ENCODE measurements around the gene DELE1.
"Not testable (repeated sequence)": the region's sequence is repeated elsewhere in the genome, so short reads cannot be mapped to it uniquely, and the experiment has no call there.

Gene DELE1

DNA sequence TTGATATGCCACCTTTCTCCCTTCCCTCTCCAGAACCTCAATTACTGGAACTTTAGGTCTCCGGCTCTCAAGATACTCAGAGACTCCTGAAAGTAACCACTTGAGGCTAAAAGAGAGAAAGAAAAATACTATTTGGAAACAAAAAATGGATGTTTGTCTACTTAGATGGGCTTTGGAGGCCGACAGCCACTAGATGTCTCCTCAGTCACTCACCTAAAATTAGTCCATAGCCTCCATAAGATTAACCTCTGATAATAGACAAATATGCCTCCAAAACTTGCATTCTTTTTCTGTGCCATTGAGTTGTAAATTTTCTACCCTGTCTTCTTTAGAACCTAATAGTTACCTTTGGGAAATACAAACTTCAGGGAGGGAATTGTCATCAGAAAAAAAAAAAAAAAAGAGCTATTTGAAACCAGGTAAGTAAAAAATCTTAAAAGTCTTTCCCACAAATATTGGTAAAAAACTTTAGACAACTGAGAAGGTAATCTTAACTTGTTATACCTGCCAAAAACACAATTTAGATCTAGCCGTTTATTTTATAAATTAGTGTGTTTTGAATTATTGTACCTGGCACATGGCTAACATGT, 34.3 kb upstream of the DELE1 start:
- no peak for DNase-seq

DNA sequence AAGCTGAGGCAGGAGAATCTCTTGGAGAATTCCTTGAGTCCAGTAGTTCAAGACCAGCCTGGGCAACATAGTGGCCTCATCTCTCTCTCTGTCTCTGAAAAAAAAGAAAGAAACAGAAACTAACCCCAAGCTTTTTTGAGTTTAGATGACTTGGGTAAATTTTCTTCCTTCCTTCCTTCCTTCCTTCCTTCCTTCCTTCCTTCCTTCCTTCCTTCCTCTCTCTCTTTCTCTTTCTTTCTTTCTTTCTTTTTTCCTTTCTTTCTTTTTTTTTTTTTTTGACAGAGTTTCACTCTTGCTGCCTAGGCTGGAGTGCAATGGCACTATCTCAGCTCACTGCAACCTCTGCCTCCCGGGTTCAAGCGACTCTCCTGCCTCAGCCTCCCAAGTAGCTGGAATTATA, 33.2 kb upstream of the DELE1 start:
- not testable (repeated sequence) for DNase-seq

DNA sequence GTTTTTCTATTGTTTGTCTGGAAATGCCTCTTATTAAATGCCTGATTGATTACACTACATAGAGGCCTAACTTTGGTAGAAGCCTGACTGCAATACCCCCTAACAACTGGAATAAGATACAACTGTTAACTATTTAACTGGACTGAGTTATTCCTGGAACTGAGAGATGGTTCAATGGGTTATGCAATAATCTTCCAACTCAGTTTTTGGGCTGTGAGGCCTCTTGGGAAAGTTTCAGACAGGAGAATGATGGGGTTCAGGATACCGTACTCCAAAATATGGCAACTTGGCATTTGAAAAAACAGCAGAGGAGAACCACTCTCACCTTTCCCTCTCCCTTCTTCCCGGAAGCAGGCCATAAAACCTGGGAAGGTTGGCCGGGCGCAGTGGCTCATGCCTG, 26.2 kb upstream of the DELE1 start:
- no peak for DNase-seq

DNA sequence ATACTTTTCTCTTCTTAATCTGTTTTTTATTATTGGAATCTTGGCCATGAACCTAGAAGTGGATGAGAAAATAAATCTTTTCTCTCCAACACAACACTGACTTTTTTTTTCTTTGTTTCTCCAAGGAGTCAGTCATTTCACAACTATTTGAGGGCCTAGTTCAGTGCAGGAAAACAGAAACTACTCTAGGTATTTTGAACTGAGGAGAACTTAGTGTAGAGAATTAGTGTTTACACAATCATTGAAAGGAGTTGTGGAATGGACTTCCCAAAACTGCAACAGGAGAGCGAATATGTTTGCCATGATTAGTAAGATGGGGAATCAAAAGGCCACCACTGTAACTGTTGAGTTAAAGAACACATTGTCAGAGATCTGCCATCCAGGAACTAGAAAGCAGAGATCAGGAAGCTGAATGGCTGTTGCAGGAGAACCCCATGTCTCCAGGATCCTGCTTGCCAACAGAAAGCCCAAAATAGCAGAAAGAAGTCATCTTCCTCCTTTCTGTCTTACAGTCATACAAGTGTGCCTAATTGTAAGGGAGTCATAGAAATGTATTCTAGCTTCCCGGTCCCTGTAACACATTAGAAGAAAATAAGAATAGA, 25.1 kb upstream of the DELE1 start:
- DNase-seq = no peak

DNA sequence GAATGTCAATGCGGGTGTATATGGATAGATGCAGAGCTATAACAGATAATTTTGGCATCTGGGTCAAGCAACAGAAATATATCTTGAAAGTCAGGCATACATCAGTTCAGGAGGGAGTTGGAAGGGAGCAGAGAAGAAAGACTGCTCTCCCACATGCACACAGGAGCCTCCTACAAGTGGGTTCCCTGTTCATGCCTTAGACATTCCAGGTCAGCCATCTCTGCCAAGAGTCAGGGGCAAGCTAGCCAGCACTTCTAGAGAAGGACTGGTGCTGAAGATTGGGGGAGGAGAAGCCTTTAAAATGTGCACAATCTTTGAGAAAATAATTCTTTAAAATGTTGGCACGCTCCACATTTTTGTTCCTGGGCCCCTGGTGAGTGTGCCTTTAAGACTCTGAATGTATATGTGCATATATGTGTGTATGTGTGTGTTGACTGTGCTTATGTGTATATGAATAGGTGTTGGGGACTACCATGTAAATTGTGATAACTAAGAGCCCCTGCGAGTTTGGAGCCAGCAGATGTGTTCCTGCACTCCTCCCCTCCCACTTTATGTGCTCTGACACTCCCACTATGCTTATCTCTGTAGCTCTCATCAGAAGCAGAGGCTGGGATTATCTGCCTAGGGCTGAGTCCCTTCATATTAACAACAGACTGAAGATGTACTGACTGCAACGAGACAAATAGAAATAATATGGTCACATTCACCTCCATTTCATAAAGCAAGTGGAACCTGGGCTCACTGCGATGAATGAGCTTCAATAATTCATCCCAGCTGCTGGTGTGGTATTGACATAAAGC, 21.5 kb upstream of the DELE1 start:
- no peak for DNase-seq

DNA sequence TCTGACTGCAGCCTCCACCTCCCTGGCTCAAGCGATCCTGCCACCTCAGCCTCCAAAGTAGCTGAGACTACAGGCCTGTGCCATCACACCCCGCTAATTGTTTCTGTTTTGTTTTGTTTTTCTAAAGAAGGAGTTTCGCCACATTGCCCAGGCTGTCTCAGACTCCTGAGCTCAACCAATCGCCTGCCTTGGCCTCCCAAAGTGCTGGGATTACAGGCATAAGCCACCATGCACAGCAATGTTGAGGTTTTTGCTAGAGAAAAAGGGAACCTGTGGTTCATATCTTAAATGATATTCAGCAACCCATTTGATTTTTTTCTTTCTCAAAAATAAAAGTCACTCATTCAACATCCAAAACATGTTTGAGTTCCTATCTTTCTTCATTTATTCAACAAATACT, 20.4 kb upstream of the DELE1 start:
- DNase-seq = no peak

DNA sequence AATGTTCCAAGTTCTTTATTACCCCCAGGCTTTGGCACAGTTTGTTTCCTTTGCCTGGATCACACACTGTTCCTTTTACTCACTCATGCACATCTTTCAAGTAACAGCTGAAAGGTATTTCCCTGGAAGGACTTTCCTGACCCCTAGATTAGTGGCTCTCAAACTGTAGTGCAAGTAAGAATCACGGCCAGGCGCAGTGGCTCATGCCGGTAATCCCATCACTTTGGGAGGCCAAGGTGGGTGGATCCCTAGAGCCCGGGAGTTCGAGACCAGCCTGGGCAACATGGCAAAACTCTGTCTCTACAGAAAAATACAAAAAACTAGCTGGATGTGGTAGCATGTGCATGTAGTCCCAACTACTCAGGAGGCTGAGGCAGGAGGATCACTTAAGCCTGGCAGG, 19.1 kb upstream of the DELE1 start:
- no peak for DNase-seq

DNA sequence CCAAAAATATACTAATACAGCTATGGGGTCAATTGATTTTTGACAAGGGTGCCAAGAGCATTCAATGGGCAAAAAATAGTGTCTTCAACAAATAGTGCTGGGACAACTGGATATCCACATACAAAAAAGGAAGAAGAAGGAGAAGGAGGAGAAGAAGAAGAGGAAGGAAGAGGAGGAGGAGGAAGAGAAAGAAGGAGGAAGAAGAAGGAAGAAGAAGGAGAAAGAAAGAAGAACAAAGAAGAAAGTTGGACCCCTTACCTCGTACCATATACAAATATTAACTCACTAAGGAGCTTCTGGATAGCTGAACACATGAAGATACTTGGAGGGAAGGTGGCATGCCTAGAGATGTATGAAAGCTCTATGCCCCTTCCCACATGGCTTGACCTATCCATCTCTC, 17.2 kb upstream of the DELE1 start:
- DNase-seq = no peak

DNA sequence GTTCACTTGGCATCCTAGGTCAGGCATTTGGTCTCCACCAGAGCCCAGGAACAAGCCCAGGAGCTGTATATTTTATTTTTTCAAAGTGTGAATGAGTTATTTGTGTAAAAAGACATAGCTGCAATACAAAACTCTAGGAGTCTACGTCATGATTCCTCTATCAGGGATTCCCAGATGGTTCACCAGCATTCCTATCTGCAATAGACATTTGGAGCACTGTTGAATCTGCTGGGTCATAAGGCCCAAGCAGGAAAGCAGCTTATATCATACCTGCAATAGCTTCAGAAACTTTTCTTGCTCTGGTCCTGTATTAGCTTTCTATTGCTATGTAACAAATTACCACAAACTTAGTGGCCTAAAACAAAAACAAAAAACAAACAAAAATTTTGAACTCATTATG, 16.7 kb upstream of the DELE1 start:
- no peak for DNase-seq

DNA sequence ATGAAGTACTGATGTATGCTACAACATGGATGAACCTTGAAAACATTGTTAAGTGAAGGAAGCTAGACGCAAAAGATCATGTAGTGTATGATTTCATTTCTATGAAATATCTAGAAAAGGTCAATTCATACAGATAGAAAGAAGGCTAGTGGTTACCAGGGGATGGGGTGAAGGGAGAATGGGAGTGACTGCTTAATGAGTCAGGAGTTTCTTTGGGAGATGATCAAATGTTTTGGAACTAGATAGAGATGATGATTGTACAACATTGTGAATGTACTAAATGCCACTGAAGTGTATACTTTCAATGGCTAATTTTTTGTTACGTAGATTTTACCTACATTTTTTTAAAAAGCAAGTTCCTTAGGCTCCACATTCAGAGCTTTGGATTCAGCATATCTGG, 14.9 kb upstream of the DELE1 start:
- no peak for DNase-seq

DNA sequence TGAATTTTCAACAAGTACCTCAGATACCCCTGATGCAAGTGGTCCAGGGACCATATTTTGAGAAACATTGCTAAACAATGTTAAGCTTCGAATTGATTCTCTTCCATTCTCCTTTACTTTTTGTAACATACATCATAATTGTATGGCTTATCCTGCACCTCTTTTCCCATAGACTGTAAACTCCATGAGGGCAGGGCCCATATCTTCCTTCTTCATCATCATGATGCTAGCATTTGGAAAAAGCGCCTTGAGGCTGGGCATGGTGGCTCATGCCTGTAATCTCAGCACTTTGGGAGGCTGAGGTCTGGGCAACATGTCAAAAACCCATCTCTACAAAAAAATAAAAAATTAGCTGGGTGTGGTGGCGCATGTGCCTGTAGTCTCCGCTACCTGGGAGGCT, 14.5 kb upstream of the DELE1 start:
- DNase-seq = no peak

DNA sequence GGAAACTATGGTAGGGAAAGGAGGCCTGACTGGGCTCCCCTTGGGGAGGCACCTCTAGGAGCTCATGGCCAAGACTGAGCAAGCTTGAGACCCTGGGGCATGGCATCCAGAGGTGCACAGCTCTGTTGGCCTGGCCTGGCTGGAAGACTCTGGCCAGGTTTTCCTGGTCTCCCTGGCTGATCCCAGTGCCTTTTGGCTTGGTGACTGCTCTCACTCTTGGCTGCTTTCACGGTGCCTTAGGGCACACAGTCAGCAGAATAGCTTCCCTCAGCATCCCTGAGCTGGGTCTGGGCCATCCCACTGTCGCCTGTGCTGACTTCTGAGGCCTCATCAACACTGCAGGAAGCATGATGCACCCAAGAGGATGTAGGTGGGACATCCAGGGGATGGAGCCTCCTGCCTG, 13.4 kb upstream of the DELE1 start:
- no peak for DNase-seq

DNA sequence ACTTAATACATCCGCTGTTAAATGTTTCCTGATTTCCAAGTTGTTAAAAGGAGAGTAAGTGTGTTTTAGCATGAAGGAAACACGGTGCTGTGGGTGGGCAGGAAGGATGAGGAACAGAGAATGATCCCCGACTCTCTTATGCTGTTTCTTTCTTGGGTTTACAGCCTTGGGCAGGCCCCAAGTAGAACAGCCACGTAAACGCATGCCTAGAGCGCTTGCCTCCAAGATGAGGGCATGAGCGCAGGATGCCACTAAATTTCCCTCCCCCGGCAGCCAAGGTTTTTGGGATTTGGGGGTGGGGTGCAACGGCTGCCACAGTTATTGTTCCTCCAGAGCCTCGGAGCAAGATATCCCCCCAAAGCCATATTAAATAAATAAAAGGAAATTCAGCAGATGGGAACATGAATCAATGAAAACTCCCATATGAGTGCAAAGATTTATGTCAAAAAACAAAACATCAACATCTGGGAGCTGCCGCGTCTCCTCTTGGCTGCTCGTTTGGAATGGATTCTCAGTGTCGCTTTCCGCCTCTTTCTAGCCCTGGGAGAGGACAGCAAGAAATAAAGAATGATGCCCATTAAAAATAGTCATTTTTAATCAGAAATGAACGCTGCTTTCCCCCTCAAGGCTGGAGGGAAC, 10.0 kb upstream of the DELE1 start:
- no peak for DNase-seq

DNA sequence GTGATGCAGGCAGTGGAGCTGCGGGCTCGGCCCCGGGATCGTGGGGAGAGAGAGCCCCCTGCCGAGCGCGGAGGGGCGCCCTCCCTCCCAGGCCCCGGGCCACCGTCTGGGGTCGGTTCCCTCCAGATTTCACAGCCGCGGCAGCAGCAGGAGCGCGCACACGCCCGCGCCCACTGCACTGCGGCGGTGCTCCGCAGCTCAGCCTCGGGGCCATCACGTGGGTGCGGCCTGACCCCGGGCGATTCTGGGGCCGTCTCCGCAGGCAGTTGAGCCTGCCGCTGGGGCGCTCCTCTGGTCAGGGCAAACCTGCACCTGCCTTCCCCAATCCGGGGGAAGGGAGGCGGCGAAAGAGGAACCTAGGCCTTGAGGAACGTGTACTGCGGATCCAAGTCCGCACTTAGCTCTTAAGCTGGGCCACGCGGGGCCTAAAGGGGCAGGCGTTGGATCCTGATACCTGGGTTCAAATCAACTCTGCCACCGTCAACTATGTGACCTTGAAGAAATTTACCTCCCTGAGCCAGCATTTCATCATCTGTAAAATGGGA, 9.4 kb upstream of the DELE1 start:
- peak; percentile 38 for DNase-seq

DNA sequence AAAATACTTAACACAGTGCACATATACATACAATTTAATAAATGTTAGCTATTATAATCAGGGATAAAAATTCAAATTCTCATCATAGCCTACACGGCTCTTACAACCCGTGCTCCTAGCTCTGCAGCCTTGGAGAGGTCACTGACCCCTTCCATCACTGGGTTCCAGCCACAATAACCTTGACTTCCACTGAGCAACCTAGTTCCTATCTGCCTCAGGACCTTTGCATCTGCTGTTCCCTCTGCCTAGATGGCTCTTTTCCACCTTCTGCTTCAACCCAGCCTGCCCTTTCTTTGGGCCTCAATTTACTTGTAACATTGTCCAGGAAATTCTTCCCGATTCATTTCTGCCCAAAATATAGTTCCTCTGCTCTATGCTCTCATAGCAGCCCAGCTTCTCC, 8.9 kb upstream of the DELE1 start:
- DNase-seq = no peak

DNA sequence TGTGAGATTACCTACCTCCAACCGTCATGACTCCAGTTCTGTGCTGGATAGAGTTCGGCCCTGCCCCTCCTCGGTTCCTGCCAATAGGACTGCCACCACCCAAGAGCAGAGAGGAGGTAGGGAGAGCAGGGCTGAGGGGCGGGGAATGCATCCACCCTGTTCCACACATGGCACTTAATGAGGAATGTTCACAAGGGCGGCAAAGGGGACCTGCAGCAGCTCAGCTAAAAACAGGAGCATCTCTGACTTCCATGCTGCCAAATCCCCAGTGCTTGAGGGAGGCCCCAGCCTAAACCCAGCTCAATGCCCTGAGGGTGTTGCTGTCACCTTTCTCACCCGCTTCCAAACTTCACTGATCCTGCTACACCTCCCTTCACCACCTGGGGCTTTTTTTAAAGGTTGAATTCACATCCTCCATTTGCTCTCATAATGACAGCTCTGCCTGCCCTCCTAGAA, 7.8 kb upstream of the DELE1 start:
- DNase-seq = no peak

DNA sequence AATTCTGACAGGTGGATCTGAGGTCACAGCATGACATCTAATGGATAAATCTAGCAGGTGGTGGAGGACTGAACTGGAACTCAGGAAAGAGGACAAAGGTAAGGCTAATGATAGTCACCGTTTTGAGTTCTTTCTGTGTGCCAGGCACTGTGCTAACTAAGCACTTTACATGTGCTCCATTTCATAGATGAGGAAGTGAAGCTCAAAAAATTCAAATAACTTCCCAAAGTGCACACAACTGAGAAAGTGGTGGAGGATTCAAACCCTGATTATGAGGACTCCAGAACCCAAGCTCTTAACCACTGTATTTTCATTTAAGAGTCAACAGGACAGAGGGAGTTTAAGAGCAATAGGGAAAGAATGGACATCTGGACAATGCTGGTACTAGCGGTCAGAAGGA, 7.1 kb upstream of the DELE1 start:
- no peak for DNase-seq

DNA sequence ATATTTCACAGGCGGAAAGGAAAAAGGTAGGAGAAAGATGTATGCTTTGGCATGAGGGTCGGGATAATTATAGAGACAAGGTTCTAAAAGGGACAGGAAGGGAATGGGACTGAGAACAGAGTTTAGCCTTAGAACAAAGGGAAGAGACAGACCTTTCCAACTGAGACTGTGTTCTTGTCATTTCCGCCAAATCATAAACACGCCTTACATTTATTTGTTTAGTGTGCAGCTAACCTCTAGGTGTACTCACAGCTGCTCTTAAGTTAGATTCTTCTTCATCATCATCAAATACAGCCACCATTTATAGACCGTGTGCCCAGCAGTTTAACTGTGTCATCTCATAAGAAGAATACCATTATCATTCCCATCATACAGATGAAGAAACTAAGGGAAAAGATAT, 5.9 kb upstream of the DELE1 start:
- DNase-seq = no peak

DNA sequence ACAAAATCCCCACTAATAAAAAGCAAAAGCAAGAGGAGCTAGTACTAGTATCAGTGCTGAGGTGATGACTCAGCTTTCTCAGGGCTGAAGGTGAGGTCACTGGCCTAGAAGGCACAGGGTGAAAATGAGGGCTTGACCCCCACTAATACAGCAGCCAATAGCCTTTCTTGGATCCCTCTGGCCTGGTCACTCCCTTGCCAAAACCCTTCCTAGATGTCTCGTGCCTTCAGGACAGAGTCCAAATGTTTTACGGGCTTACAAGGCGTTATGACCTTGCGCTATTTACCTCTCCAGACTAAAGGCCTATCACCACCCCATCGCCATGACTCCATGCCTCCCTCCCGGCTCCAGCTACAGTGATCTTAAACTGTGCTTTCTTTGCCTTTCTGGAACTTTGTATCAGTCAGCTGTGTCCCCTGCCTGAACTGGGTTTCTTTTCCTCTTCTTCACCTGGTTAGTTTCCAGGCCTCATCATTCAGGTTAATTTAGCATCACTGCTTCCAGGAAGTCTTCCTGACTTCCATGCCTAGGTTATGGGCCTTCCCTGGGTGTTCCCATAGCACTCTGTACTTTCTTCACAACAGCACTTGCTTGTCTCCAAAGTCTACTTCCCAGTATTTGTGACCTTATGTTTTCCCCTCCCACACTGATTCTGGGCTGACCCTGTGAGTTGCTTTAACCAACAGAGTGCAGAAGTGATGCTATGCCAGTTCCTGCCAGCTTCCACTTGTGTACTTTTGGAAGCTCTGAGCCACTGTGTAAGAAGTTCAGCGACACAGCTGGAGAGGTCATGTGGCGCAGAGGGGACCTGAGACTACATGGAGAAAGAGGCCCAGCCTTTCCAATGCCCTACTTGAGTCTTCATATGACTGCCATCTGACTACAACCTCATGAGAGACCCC, 4.2 kb upstream of the DELE1 start:
- no peak for DNase-seq

DNA sequence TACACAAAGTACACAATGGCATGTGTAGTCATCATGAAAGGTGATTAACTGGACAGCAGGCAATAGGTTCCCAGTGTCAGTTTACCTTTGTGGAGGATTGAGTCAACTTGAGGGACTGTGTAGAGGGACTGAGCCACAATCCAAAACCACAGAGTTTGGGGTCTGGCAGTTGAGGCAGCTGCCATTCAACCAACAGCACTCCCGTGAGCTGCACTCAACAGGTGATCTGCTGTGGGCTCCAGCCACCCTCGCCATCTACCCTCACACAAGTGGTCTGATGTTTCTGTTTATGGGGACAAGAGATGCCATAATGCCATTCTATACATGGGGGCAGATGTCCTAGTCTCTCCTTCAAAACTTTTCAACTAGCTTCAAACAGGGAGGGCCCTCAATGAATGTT, 2.9 kb upstream of the DELE1 start:
- DNase-seq = no peak

DNA sequence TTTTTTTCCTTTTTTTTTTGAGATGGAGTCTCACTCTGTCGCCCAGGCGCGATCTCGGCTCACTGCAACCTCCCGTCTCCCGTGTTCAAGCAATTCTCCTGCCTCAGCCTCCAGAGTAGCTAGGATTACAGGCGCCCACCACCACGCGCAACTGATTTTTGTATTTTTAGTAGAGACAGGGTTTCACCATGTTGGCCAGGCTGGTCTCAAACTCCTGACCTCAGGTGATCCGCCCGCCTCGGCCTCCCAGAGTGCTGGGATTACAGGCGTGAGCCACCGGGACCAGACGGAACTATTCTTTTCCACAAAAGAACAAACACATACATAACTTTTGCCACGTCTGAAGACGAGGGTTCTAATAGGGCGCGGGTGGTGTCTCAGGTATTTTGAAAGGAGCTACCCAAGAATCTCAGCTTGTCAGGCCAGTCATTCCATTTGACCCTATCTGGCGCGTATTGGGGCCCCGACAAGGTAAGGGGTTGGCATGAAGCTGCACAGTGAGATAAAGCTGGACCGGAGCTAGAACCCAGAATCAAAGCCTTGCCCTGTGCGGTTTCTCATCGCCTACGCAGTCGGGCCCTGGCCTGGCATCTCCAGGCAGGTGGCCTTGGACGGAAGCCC, 734 bp upstream of the DELE1 start:
- DNase-seq = not testable (repeated sequence)

DNA sequence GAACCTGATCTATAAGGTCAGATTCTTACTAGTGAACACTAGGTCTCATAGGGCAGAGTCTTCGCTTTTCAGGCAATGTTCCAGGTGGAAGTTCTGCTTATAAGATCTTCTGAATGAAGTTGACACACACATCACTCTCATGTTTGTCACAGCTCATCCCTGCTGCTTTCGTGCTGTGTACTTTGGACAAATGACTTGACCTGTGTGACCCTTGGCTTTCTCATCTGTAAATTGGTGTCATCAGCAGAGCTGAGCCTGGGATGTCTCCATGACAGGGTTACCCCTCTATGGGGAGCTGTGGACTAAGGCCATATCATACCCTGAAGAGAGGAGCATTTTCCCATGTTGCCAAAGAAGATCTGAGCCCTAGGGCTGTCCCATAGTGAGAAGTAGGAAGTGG, 2.8 kb downstream of the DELE1 start:
- DNase-seq = no peak
